Neural progenitor cell (in vitro differentiated cells): ENCODE data around the gene MED19. TPM values are rescaled to one million over a fixed set of nuclear protein-coding genes. Genes with fewer than 3 reads are reported as not detected.
"Not testable (repeated sequence)": the region's sequence is repeated elsewhere in the genome, so short reads cannot be mapped to it uniquely, and the experiment has no call there.

ENCODE experiments used
- DNase-seq: peaks from one replicate; pipeline ENCODE4 v3.0.0-alpha.2; 2016; ENCODE audit warnings: low spot score
- H2AFZ ChIP-seq: fragments of 200-600 bp; sonication (generic); replicated peaks from 2 replicates; pipeline ENCODE4 v1.6.1; 2016; ENCODE audit warnings: antibody characterized with exemption
- H3F3A ChIP-seq: fragments of 200-600 bp; sonication (generic); 2 replicates; pipeline ENCODE4 v1.6.1; 2016; ENCODE audit warnings: antibody characterized with exemption, low read depth
- H3K27ac ChIP-seq: fragments of 200-600 bp; sonication (generic); 2 replicates; pipeline ENCODE4 v1.5.1; 2016; ENCODE audit warnings: mild to moderate bottlenecking
- H3K27me3 ChIP-seq: fragments of 200-600 bp; sonication (generic); 2 replicates; pipeline ENCODE4 v1.6.1; 2016; ENCODE audit warnings: mild to moderate bottlenecking, moderate library complexity
- H3K36me3 ChIP-seq: fragments of 200-600 bp; sonication (generic); 2 replicates; pipeline ENCODE4 v1.5.1; 2016
- H3K4me1 ChIP-seq: fragments of 200-600 bp; sonication (generic); 2 replicates; pipeline ENCODE4 v1.6.1; 2016; ENCODE audit warnings: mixed run types
- H3K4me2 ChIP-seq: fragments of 200-600 bp; sonication (generic); 2 replicates; pipeline ENCODE4 v1.6.1; 2016
- H3K4me3 ChIP-seq: fragments of 200-600 bp; sonication (generic); 2 replicates; pipeline ENCODE4 v1.5.1; 2016
- H3K79me2 ChIP-seq: fragments of 200-600 bp; sonication (generic); 2 replicates; pipeline ENCODE4 v1.6.1; 2016; ENCODE audit warnings: low read depth
- H3K9ac ChIP-seq: fragments of 200-600 bp; sonication (generic); 2 replicates; pipeline ENCODE4 v1.6.1; 2016
- H3K9me3 ChIP-seq: fragments of 200-600 bp; sonication (generic); 2 replicates; pipeline ENCODE4 v1.5.1; 2016; ENCODE audit warnings: low read depth
- H4K20me1 ChIP-seq: fragments of 200-600 bp; sonication (generic); 2 replicates; pipeline ENCODE4 v1.6.1; 2016; ENCODE audit warnings: low read depth
- H3K27ac Mint-ChIP-seq: 3 replicates; pipeline ENCODE4 v1.8.0; 2021; ENCODE audit warnings: mixed read lengths
- H3K27me3 Mint-ChIP-seq: 2 replicates; pipeline ENCODE4 v1.8.0; 2022; ENCODE audit warnings: low read depth, mild to moderate bottlenecking, inconsistent platforms, moderate library complexity, mixed read lengths; ENCODE audit not compliant: insufficient read depth
- H3K36me3 Mint-ChIP-seq: 3 replicates; pipeline ENCODE4 v1.8.0; 2021; ENCODE audit warnings: mixed read lengths
- H3K4me1 Mint-ChIP-seq: 3 replicates; pipeline ENCODE4 v1.8.0; 2021; ENCODE audit warnings: mixed read lengths
- H3K4me3 Mint-ChIP-seq: 3 replicates; pipeline ENCODE4 v1.8.0; 2021; ENCODE audit warnings: mild to moderate bottlenecking, moderate library complexity, mixed read lengths
- H3K9me3 Mint-ChIP-seq: 3 replicates; pipeline ENCODE4 v1.8.0; 2020; ENCODE audit warnings: mixed read lengths
- CTCF ChIP-seq: fragments of 200-600 bp; sonication (generic); IDR thresholded peaks from 2 replicates; pipeline ENCODE4 v1.5.1; 2017; ENCODE audit warnings: antibody characterized with exemption, mild to moderate bottlenecking
- EZH2 ChIP-seq: fragments of 200-600 bp; sonication (generic); IDR thresholded peaks from 2 replicates; pipeline ENCODE4 v1.6.1; 2017; ENCODE audit warnings: antibody characterized with exemption, mild to moderate bottlenecking, moderate library complexity
- EZH2phosphoT487 ChIP-seq: fragments of 200-600 bp; sonication (generic); IDR thresholded peaks from 2 replicates; pipeline ENCODE4 v1.6.1; 2017; ENCODE audit warnings: antibody characterized with exemption
- total RNA-seq: library from RNA; depleted of rRNA; stranded (reverse); fragments of >200 nt; gene quantifications from 2 replicates; pipeline ENCODE4 v1.2.3, GENCODE V29; 2015; ENCODE audit warnings: low replicate concordance

The MED19 gene
- total RNA-seq, 1 donor from 2014 or later = 11.8 TPM

DNA sequence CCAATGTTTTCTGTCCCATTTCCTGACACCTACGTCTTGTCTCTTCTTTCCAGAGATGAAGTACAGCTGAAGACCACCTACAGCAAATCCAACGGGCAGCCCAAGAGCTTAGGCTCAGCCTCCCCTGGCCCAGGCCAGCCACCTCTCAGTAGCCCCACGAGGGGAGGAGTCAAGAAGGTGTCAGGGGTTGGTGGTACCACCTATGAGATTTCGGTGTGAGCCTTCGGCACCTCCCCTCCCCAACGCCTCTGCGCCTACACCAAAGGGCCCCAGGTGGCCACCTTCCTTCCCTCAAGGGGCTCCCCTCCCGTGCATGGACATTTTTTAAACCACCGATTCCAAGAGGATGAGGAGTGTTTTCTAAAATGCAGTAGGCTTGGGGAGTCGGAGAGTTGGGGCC, 12.2 kb downstream of the MED19 start:
- Mint-ChIP-seq H3K9me3 (no peaks in the 10 kb centered on the region), H3K27me3 (peaks cover 2% of the 10 kb centered on the region), H3K27ac (no peak overlapping the region), H3K4me1 (no peaks in the 10 kb centered on the region), H3K36me3 (peaks cover 26% of the 10 kb centered on the region), H3K4me3 (no peak overlapping the region)
- Histone ChIP-seq H3F3A (peaks cover 26% of the 10 kb centered on the region), H3K9ac (no peak overlapping the region), H3K4me2 (no peak overlapping the region), H3K4me1 (no peaks in the 10 kb centered on the region), H2AFZ (no peak overlapping the region), H3K79me2 (no peaks in the 10 kb centered on the region), H3K9me3 (no peaks in the 10 kb centered on the region), H3K36me3 (no peaks in the 10 kb centered on the region), H3K27ac (no peak overlapping the region), H4K20me1 (no peaks in the 10 kb centered on the region), H3K27me3 (no peaks in the 10 kb centered on the region), H3K4me3 (no peak overlapping the region)
- DNase-seq = no peak
- TF ChIP-seq EZH2 (no peak), CTCF (no peak), EZH2phosphoT487 (no peak)

GRCh38 chr11:57698843-57699365, 13.1 kb downstream of the MED19 start:
- no peaks in the 10 kb centered on the region for H4K20me1 ChIP-seq
- Mint-ChIP-seq H3K4me3 (no peak overlapping the region), H3K9me3 (no peaks in the 10 kb centered on the region), H3K27ac (no peak overlapping the region), H3K27me3 (peaks cover 2% of the 10 kb centered on the region), H3K4me1 (no peaks in the 10 kb centered on the region), H3K36me3 (peaks cover 22% of the 10 kb centered on the region)
- H3K27me3 ChIP-seq = no peaks in the 10 kb centered on the region
- H3K36me3 ChIP-seq = no peaks in the 10 kb centered on the region
- no peaks in the 10 kb centered on the region for H3K9me3 ChIP-seq
- no peaks in the 10 kb centered on the region for H3K79me2 ChIP-seq
- no peaks in the 10 kb centered on the region for H3K4me1 ChIP-seq
- H3K9ac ChIP-seq = no peak overlapping the region
- TF ChIP-seq EZH2 (no peak), EZH2phosphoT487 (no peak), CTCF (no peak)
- no peak for DNase-seq
- no peak overlapping the region for H3K4me2 ChIP-seq
- H3K27ac ChIP-seq = no peak overlapping the region
- no peak overlapping the region for H2AFZ ChIP-seq
- no peak overlapping the region for H3K4me3 ChIP-seq
- peaks cover 25% of the 10 kb centered on the region for H3F3A ChIP-seq

DNA sequence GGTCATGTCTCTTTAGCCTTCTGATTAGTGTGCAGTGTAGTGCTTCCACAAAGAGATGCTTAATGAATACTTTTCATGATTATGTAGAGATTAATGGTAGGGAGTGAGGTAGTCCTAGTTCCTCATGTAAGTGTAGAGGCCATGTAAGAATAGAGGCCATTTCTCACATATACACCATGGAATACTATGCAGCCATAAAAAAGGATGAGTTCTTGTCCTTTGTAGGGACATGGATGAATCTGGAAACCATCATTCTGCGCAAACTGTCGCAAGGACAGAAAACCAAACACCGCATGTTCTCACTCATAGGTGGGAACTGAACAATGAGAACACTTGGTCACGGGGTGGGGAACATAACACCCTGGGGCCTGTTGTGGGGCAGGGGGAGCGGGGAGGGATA, 21.5 kb downstream of the MED19 start:
- not testable (repeated sequence) for H3K4me2 ChIP-seq, H2AFZ ChIP-seq, H3K4me1 Mint-ChIP-seq, H3K4me3 ChIP-seq, H3K9ac ChIP-seq, H3K27me3 Mint-ChIP-seq, H3K27ac Mint-ChIP-seq, H3K4me1 ChIP-seq, H3K27ac ChIP-seq, H3K9me3 Mint-ChIP-seq, H3K4me3 Mint-ChIP-seq, H3K27me3 ChIP-seq, H3F3A ChIP-seq, H4K20me1 ChIP-seq, H3K9me3 ChIP-seq, DNase-seq, H3K79me2 ChIP-seq
- peaks cover 22% of the 10 kb centered on the region for H3K36me3 Mint-ChIP-seq
- H3K36me3 ChIP-seq = peaks cover 12% of the 10 kb centered on the region

- Mint-ChIP-seq H3K36me3 (peaks cover 23% of the 10 kb centered on the region), H3K4me3 (no peak overlapping the region), H3K4me1 (no peaks in the 10 kb centered on the region), H3K9me3 (no peaks in the 10 kb centered on the region), H3K27ac (no peak overlapping the region), H3K27me3 (peaks cover 2% of the 10 kb centered on the region)
- Histone ChIP-seq H3K4me2 (no peak overlapping the region), H3F3A (no peaks in the 10 kb centered on the region), H3K27ac (no peak overlapping the region), H3K4me3 (no peak overlapping the region), H4K20me1 (peaks cover 10% of the 10 kb centered on the region), H3K36me3 (peaks cover 4% of the 10 kb centered on the region), H3K9me3 (no peaks in the 10 kb centered on the region), H3K4me1 (no peaks in the 10 kb centered on the region), H3K9ac (no peak overlapping the region), H3K27me3 (no peaks in the 10 kb centered on the region), H2AFZ (no peak overlapping the region), H3K79me2 (peaks cover 49% of the 10 kb centered on the region)
- TF ChIP-seq EZH2phosphoT487 (no peak), EZH2 (no peak), CTCF (no peak)
- DNase-seq = no peak
Observed at GRCh38 chr11:57681168-57681567, 30.8 kb downstream of the MED19 start.
